ENCODE data around the gene MPV17. TPM values are rescaled to one million over a fixed set of nuclear protein-coding genes. Genes with fewer than 3 reads are reported as not detected.

MPV17 gene
- total RNA-seq (2022; extraction: Qiagen RNA extraction; ENCODE audit: low read depth) = 69.2 to 99.8 TPM (median 85.7 TPM) in 5 replicates

GRCh38 chr2:27322766-27323595 lies at the start of gene MPV17:
MPV17 (minus strand) TSS chr2:27323097; CDS start chr2:27322517, 580 bp downstream.

GRCh38 chr2:27370026-27370815 lies 47.3 kb upstream of the MPV17 start, which contains the start of the genes EIF2B4 and SNX17:
EIF2B4 (minus strand) TSS chr2:27370338; CDS start chr2:27370314, 24 bp downstream.
SNX17 (plus strand) TSS chr2:27370616; CDS start chr2:27370744, 128 bp downstream.

GRCh38 chr2:27356382-27357181 lies 33.7 kb upstream of the MPV17 start, which contains the start of gene GTF3C2:
GTF3C2 (minus strand) TSS chr2:27356764; CDS start chr2:27343554, 13,210 bp downstream.

GRCh38 chr2:27308359-27308881 lies 14.5 kb downstream of the MPV17 start, which contains the start of gene UCN:
UCN (minus strand) TSS chr2:27308445; CDS start chr2:27307895, 550 bp downstream.

GRCh38 chr2:27281855-27282559 lies 40.9 kb downstream of the MPV17 start, which contains the start of gene TRIM54:
TRIM54 (plus strand) TSS chr2:27282429; CDS start chr2:27282732, 303 bp downstream.

GRCh38 chr2:27275211-27276150 lies 47.4 kb downstream of the MPV17 start, which contains the start of gene DNAJC5G:
DNAJC5G (plus strand) TSS chr2:27275433; CDS start chr2:27276729, 1,296 bp downstream.

GRCh38 chr2:27262379-27263286 lies 60.3 kb downstream of the MPV17 start, which contains the start of gene SLC30A3:
SLC30A3 (minus strand) TSS chr2:27263047; CDS start chr2:27262906, 141 bp downstream.

Other genes starting within 250 kb of the MPV17 start
- gene EMILIN1, start 244.5 kb downstream of the MPV17 start, total RNA-seq (2022; extraction: Qiagen RNA extraction; ENCODE audit: low read depth) = 0.33 to 0.69 TPM (median 0.57 TPM) in 5 replicates
- 6.9 to 9.7 TPM (median 8.9 TPM) in 5 replicates for gene KHK, start 236.3 kb downstream of the MPV17 start, total RNA-seq (2022; extraction: Qiagen RNA extraction; ENCODE audit: low read depth)
- gene CGREF1, start 204.0 kb downstream of the MPV17 start, total RNA-seq (2022; extraction: Qiagen RNA extraction; ENCODE audit: low read depth) = 7.3 to 9.3 TPM (median 8.3 TPM) in 5 replicates
- gene ABHD1, start 199.3 kb downstream of the MPV17 start, total RNA-seq (2022; extraction: Qiagen RNA extraction; ENCODE audit: low read depth) = 0.75 to 1.5 TPM (median 1.3 TPM) in 5 replicates
- gene PREB, start 188.5 kb downstream of the MPV17 start, total RNA-seq (2022; extraction: Qiagen RNA extraction; ENCODE audit: low read depth) = 46.4 to 65.5 TPM (median 62.6 TPM) in 5 replicates
- not detected in 5 replicates for gene PRR30, start 183.7 kb downstream of the MPV17 start, total RNA-seq (2022; extraction: Qiagen RNA extraction; ENCODE audit: low read depth)
- not detected in 5 replicates for gene TCF23, start 174.1 kb downstream of the MPV17 start, total RNA-seq (2022; extraction: Qiagen RNA extraction; ENCODE audit: low read depth)
- gene ATRAID, start 111.1 kb downstream of the MPV17 start, total RNA-seq (2022; extraction: Qiagen RNA extraction; ENCODE audit: low read depth) = 207 to 224 TPM (median 215 TPM) in 5 replicates
- gene SLC5A6, start 110.8 kb downstream of the MPV17 start, total RNA-seq (2022; extraction: Qiagen RNA extraction; ENCODE audit: low read depth) = 64.9 to 70.5 TPM (median 69.7 TPM) in 5 replicates
- 50.1 to 70.8 TPM (median 60.1 TPM) in 5 replicates for gene CAD, start 105.7 kb downstream of the MPV17 start, total RNA-seq (2022; extraction: Qiagen RNA extraction; ENCODE audit: low read depth)
- 2.5 to 3.8 TPM (median 3.8 TPM) in 5 replicates for gene SLC30A3, start 60.0 kb downstream of the MPV17 start, total RNA-seq (2022; extraction: Qiagen RNA extraction; ENCODE audit: low read depth)
- gene DNAJC5G, start 47.7 kb downstream of the MPV17 start, total RNA-seq (2022; extraction: Qiagen RNA extraction; ENCODE audit: low read depth) = not detected in 5 replicates
- 0.46 to 0.95 TPM (median 0.48 TPM) in 5 replicates for gene TRIM54, start 40.7 kb downstream of the MPV17 start, total RNA-seq (2022; extraction: Qiagen RNA extraction; ENCODE audit: low read depth)
- gene UCN, start 14.7 kb downstream of the MPV17 start, total RNA-seq (2022; extraction: Qiagen RNA extraction; ENCODE audit: low read depth) = 0.71 to 2.2 TPM (median 1.8 TPM) in 5 replicates
- 55.1 to 68.3 TPM (median 62.9 TPM) in 5 replicates for gene GTF3C2, start 33.7 kb upstream of the MPV17 start, total RNA-seq (2022; extraction: Qiagen RNA extraction; ENCODE audit: low read depth)
- gene EIF2B4, start 47.2 kb upstream of the MPV17 start, total RNA-seq (2022; extraction: Qiagen RNA extraction; ENCODE audit: low read depth) = 52.9 to 65.7 TPM (median 58.5 TPM) in 5 replicates
- gene SNX17, start 47.5 kb upstream of the MPV17 start, total RNA-seq (2022; extraction: Qiagen RNA extraction; ENCODE audit: low read depth) = 126 to 150 TPM (median 142 TPM) in 5 replicates
- gene ZNF513, start 57.6 kb upstream of the MPV17 start, total RNA-seq (2022; extraction: Qiagen RNA extraction; ENCODE audit: low read depth) = 9.6 to 15.2 TPM (median 13.8 TPM) in 5 replicates
- 171 to 187 TPM (median 176 TPM) in 5 replicates for gene PPM1G, start 86.5 kb upstream of the MPV17 start, total RNA-seq (2022; extraction: Qiagen RNA extraction; ENCODE audit: low read depth)
- 125 to 139 TPM (median 132 TPM) in 5 replicates for gene NRBP1, start 105.5 kb upstream of the MPV17 start, total RNA-seq (2022; extraction: Qiagen RNA extraction; ENCODE audit: low read depth)
- gene KRTCAP3, start 119.3 kb upstream of the MPV17 start, total RNA-seq (2022; extraction: Qiagen RNA extraction; ENCODE audit: low read depth) = 0.66 to 1.1 TPM (median 0.73 TPM) in 5 replicates
- 6.9 to 9.3 TPM (median 8.3 TPM) in 5 replicates for gene IFT172, start 166.6 kb upstream of the MPV17 start, total RNA-seq (2022; extraction: Qiagen RNA extraction; ENCODE audit: low read depth)
- 2.1 to 5.5 TPM (median 4.2 TPM) in 5 replicates for gene FNDC4, start 172.1 kb upstream of the MPV17 start, total RNA-seq (2022; extraction: Qiagen RNA extraction; ENCODE audit: low read depth)
- gene GCKR, start 173.7 kb upstream of the MPV17 start, total RNA-seq (2022; extraction: Qiagen RNA extraction; ENCODE audit: low read depth) = 0.17 to 0.62 TPM (median 0.42 TPM) in 4 of 5 replicates, not detected in the other

All from A549 treated with RU486 at 1 μM for 4 hours (cell line).